ENCODE measurements around the gene GRIN3B. TPM values are rescaled to one million over a fixed set of nuclear protein-coding genes. Genes with fewer than 3 reads are reported as not detected.

The GRIN3B gene
- total and polyA plus RNA-seq, 9 of the 15 experiments (the other 6 are each of a cell fraction or from before 2014, with no cell fraction given) = 0.06 to 0.95 (median 0.19) TPM; not detected in 6

- Histone ChIP-seq H2AFZ (ENCODE audit: low read depth, low read length) (no peak overlapping the region; the same call in 1 of the 2 replicates), H3K27me3 (ENCODE audit: control insufficient read depth in 2 of 2, insufficient read depth in 2 of 2, low read length in 2 of 2) (no peaks in the 10 kb centered on the region), H3K4me1 (replicated peaks in 1 of 2; ENCODE audit: control insufficient read depth in 2 of 2, insufficient read depth in 2 of 2, low read length in 2 of 2) (peaks cover 4 to 60% of the 10 kb centered on the region in 2 experiments), H3K4me2 (ENCODE audit: insufficient read depth, low read length) (peak overlapping the region; percentile 1; the same call in 1 of the 2 replicates), H3K4me3 (no peak overlapping the region), H3K9me1 (ENCODE audit: control insufficient read depth, insufficient read depth, low read length) (no peaks in the 10 kb centered on the region), H3K9me3 (replicated peaks; ENCODE audit: control insufficient read depth, insufficient read depth, low read depth, low read length) (no peaks in the 10 kb centered on the region), H4K20me1 (replicated peaks; ENCODE audit: control insufficient read depth, insufficient read depth, low read length) (no peaks in the 10 kb centered on the region), H3K36me3 (ENCODE audit: control insufficient read depth, insufficient read depth, low read length) (no peaks in the 10 kb centered on the region), H3K9ac (ENCODE audit: insufficient read depth in 1 of 2, low read depth in 2 of 2, low read length in 2 of 2) (peak overlapping the region in 1 of 2 experiments; percentile 85; a peak in 2 of 4 replicates), H3K27ac (ENCODE audit: extremely low read depth, low read depth, low read length) (no peak overlapping the region), H3K79me2 (ENCODE audit: control insufficient read depth, insufficient read depth, low read length) (no peaks in the 10 kb centered on the region)
- peak; percentile 37 for FAIRE-seq
- intact Hi-C loops (cut with micrococcal nuclease) (loop anchor here (1.0 kb wide), 1 partner anchor 80 kb away; no protein-coding TSS in a partner anchor), in situ Hi-C loops (cut with MboI) (no loop called here)
- peak; percentile 76 to 79 (median 78) for DNase-seq (ENCODE audit: extremely low read depth in 1 of 4, low spot score in 3 of 4)
- BruUV-seq (replicated peaks) = no TSS peak
- POLR2A ChIA-PET = interaction anchor here (0.5 to 1.0 kb wide), 3 partner anchors 93 to 202 kb away, joined by 3 to 4 read pairs (median 3); no protein-coding TSS in a partner anchor
- 5% methylated on average over 17 of the region's 20 CpGs for whole genome bisulfite sequencing (ENCODE audit: insufficient coverage, low coverage, missing lambda C conversion rate)
- ATAC-seq = peak; percentile 90
- CTCF ChIA-PET (ENCODE audit: low intra/inter-chr PET ratio) = interaction anchor here (0.5 to 0.7 kb wide), 2 partner anchors 100 to 204 kb away, joined by 3 to 4 read pairs; partner anchors contain the start of gene PTBP1
- TF ChIP-seq, protein P1, sequence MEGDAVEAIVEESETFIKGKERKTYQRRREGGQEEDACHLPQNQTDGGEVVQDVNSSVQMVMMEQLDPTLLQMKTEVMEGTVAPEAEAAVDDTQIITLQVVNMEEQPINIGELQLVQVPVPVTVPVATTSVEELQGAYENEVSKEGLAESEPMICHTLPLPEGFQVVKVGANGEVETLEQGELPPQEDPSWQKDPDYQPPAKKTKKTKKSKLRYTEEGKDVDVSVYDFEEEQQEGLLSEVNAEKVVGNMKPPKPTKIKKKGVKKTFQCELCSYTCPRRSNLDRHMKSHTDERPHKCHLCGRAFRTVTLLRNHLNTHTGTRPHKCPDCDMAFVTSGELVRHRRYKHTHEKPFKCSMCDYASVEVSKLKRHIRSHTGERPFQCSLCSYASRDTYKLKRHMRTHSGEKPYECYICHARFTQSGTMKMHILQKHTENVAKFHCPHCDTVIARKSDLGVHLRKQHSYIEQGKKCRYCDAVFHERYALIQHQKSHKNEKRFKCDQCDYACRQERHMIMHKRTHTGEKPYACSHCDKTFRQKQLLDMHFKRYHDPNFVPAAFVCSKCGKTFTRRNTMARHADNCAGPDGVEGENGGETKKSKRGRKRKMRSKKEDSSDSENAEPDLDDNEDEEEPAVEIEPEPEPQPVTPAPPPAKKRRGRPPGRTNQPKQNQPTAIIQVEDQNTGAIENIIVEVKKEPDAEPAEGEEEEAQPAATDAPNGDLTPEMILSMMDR (IDR thresholded peaks at IDR 0.05 in 2 of 3, conservative IDR thresholded peaks at IDR 0.05 in 1 of 3; ENCODE audit: insufficient read depth in 2 of 3, low read depth in 1 of 3, low read length in 3 of 3) = peak; percentile 78 to 91 (median 89)
- TF ChIP-seq MYBL2 (IDR thresholded peaks at IDR 0.05; ENCODE audit: low read depth) = no peak
- TF ChIP-seq MYBL2 (CRISPR knock-in tag; IDR thresholded peaks at IDR 0.05; ENCODE audit: borderline replicate concordance) = no peak
- no peak for TF ChIP-seq MEIS2 (IDR thresholded peaks at IDR 0.05; ENCODE audit: partially characterized antibody)
- no peak for TF ChIP-seq NR1H2 (CRISPR knock-in tag; IDR thresholded peaks at IDR 0.05)
- peak; percentile 77; the same call in 1 of the 2 replicates for TF ChIP-seq STAG1 (CRISPR knock-in tag; IDR thresholded peaks at IDR 0.05; ENCODE audit: borderline replicate concordance)
- no peak for TF ChIP-seq DDX20 (tag; IDR thresholded peaks at IDR 0.05; ENCODE audit: low read depth)
- TF ChIP-seq KDM4B (IDR thresholded peaks at IDR 0.05; ENCODE audit: borderline replicate concordance in 2 of 2, low read depth in 1 of 2) = no peak
- 0 out of 2 replicates have a peak, but pooled peaks have one; percentile 24 for TF ChIP-seq ESRRA (IDR thresholded peaks at IDR 0.05; ENCODE audit: borderline replicate concordance, low read depth)
- TF ChIP-seq, protein P2, sequence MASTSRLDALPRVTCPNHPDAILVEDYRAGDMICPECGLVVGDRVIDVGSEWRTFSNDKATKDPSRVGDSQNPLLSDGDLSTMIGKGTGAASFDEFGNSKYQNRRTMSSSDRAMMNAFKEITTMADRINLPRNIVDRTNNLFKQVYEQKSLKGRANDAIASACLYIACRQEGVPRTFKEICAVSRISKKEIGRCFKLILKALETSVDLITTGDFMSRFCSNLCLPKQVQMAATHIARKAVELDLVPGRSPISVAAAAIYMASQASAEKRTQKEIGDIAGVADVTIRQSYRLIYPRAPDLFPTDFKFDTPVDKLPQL (IDR thresholded peaks at IDR 0.05; ENCODE audit: extremely low read depth, insufficient read length) = no peak
- no peak for TF ChIP-seq L3MBTL2 (IDR thresholded peaks at IDR 0.05)
- 0 out of 2 replicates have a peak, but pooled peaks have one; percentile 27 for TF ChIP-seq ERF (CRISPR knock-in tag; IDR thresholded peaks at IDR 0.05)
- TF ChIP-seq MTA3 (IDR thresholded peaks at IDR 0.05; ENCODE audit: borderline replicate concordance) = 0 out of 2 replicates have a peak, but pooled peaks have one; percentile 69
- 0 out of 2 replicates have a peak, but pooled peaks have one; percentile 6 for TF ChIP-seq CREM (IDR thresholded peaks at IDR 0.05; ENCODE audit: low read depth)
- TF ChIP-seq THRAP3 (IDR thresholded peaks at IDR 0.05; ENCODE audit: borderline replicate concordance) = no peak
- TF ChIP-seq HDGF (IDR thresholded peaks at IDR 0.05) = no peak
- TF ChIP-seq HMGN3 (IDR thresholded peaks at IDR 0.05; ENCODE audit: borderline replicate concordance, extremely low read depth, insufficient read length, low read depth, low read length) = peak; percentile 34
- peak; percentile 81 for TF ChIP-seq RB1 (IDR thresholded peaks at IDR 0.05; ENCODE audit: low read depth)
- TF ChIP-seq NFATC3 (IDR thresholded peaks at IDR 0.05) = no peak
Measured at GRCh38 chr19:1001538-1002166, 1.4 kb downstream of the GRIN3B start.

Data from K562 (cell line).